Neural cell (in vitro differentiated cells): ENCODE measurements around the gene WASHC3. TPM values are rescaled to one million over a fixed set of nuclear protein-coding genes. Genes with fewer than 3 reads are reported as not detected.

Experiments used
- H2AFZ ChIP-seq: fragments of 200-600, 300-800 bp; sonication (generic), shearing (Covaris generic); 2 replicates; pipeline ENCODE4 v1.6.0; 2014; ENCODE audit warnings: low read depth, mild to moderate bottlenecking, antibody characterized with exemption, low read length, moderate library complexity
- H3F3A ChIP-seq: fragments of 200-600 bp; shearing (Covaris generic); 2 replicates; pipeline ENCODE4 v1.6.1; 2016; ENCODE audit warnings: mild to moderate bottlenecking, moderate library complexity, mixed read lengths, antibody characterized with exemption, low read length; ENCODE audit not compliant: insufficient read depth, poor library complexity, severe bottlenecking
- H3K27ac ChIP-seq: fragments of 200-600, 300-800 bp; sonication (generic), shearing (Covaris generic); 2 replicates; pipeline ENCODE4 v1.5.1; 2014; ENCODE audit warnings: mild to moderate bottlenecking, low read length, moderate library complexity
- H3K27me3 ChIP-seq: fragments of 300-800, 200-600 bp; sonication (generic), shearing (Covaris generic); 2 replicates; pipeline ENCODE4 v1.6.0; 2014; ENCODE audit warnings: mild to moderate bottlenecking, low read depth, low read length, moderate library complexity; ENCODE audit not compliant: insufficient read depth
- H3K36me3 ChIP-seq: fragments of 300-800, 200-600 bp; sonication (generic), shearing (Covaris generic); 2 replicates; pipeline ENCODE4 v1.5.1; 2014; ENCODE audit warnings: mild to moderate bottlenecking, antibody characterized with exemption, low read length, moderate library complexity; ENCODE audit not compliant: insufficient read depth
- H3K4me2 ChIP-seq: fragments of 300-800, 200-600 bp; sonication (generic), shearing (Covaris generic); 2 replicates; pipeline ENCODE4 v1.6.0; 2014; ENCODE audit warnings: mild to moderate bottlenecking, low read length
- H3K4me3 ChIP-seq: fragments of 300-800, 200-600 bp; sonication (generic), shearing (Covaris generic); 2 replicates; pipeline ENCODE4 v1.5.1; 2014; ENCODE audit warnings: mild to moderate bottlenecking, low read length, moderate library complexity
- H3K79me2 ChIP-seq: fragments of 200-600 bp; shearing (Covaris generic); replicated peaks from 2 replicates; pipeline ENCODE4 v1.6.0; 2014; ENCODE audit warnings: mild to moderate bottlenecking, low read length, moderate library complexity; ENCODE audit not compliant: insufficient read depth
- H3K9ac ChIP-seq: fragments of 300-800, 200-600 bp; sonication (generic), shearing (Covaris generic); 2 replicates; pipeline ENCODE4 v1.6.1; 2016; ENCODE audit warnings: mild to moderate bottlenecking, low read length, mixed read lengths
- H3K9me2 ChIP-seq: fragments of 200-600 bp; shearing (Covaris generic); 2 replicates; pipeline ENCODE4 v1.6.1; 2016; ENCODE audit warnings: mild to moderate bottlenecking, low read length, mixed read lengths; ENCODE audit not compliant: insufficient read depth
- H3K9me3 ChIP-seq: fragments of 200-600, 300-800 bp; sonication (generic), shearing (Covaris generic); 2 replicates; pipeline ENCODE4 v1.6.1; 2016; ENCODE audit warnings: mild to moderate bottlenecking, mixed run types, low read length, moderate library complexity, mixed read lengths
- H4K20me1 ChIP-seq: fragments of 200-600 bp; shearing (Covaris generic); 2 replicates; pipeline ENCODE4 v1.6.1; 2016; ENCODE audit warnings: mild to moderate bottlenecking, mixed run types; ENCODE audit not compliant: insufficient read depth
- EP300 ChIP-seq: fragments of 450-650 bp; conservative IDR thresholded peaks from 2 replicates; pipeline ENCODE4 v1.6.1; 2014; ENCODE audit warnings: antibody characterized with exemption, mild to moderate bottlenecking, moderate library complexity; ENCODE audit not compliant: poor library complexity, severe bottlenecking
- EZH2 ChIP-seq: fragments of 200-600, 300-800 bp; shearing (Covaris generic), sonication (generic); IDR thresholded peaks from 2 replicates; pipeline ENCODE4 v1.6.1; 2014; ENCODE audit warnings: antibody characterized with exemption, low read length, borderline replicate concordance, mild to moderate bottlenecking; ENCODE audit not compliant: insufficient read depth, poor library complexity, severe bottlenecking
- MXI1 ChIP-seq: fragments of 450-650 bp; conservative IDR thresholded peaks from 2 replicates; pipeline ENCODE4 v1.6.1; 2014; ENCODE audit warnings: antibody characterized with exemption, mild to moderate bottlenecking; ENCODE audit not compliant: poor library complexity, severe bottlenecking
- POLR2AphosphoS5 ChIP-seq: IDR thresholded peaks from 2 replicates; pipeline ENCODE4 v1.6.1; 2012
- RAD21 ChIP-seq: fragments of 450-650 bp; conservative IDR thresholded peaks from 2 replicates; pipeline ENCODE4 v1.6.1; 2014; ENCODE audit warnings: antibody characterized with exemption, mild to moderate bottlenecking, moderate library complexity
- SMC3 ChIP-seq: fragments of 450-650 bp; conservative IDR thresholded peaks from 2 replicates; pipeline ENCODE4 v1.6.1; 2014; ENCODE audit warnings: antibody characterized with exemption, mild to moderate bottlenecking, moderate library complexity; ENCODE audit not compliant: poor library complexity
- TAF1 ChIP-seq: IDR thresholded peaks from 2 replicates; pipeline ENCODE4 v1.6.1; 2012; ENCODE audit warnings: low read depth
- polyA minus RNA-seq: library from RNA; depleted of rRNA, polyadenylated mRNA; stranded (reverse); fragments of >200 nt; gene quantifications from 2 replicates; pipeline ENCODE4 v1.2.3, GENCODE V29; 2014
- polyA plus RNA-seq: library from polyadenylated mRNA; depleted of rRNA; stranded (reverse); fragments of >200 nt; gene quantifications from 2 replicates; pipeline ENCODE4 v1.2.3, GENCODE V29; 2014
- TF ChIP-seq, protein P1 (sequence below): IDR thresholded peaks from 2 replicates; pipeline ENCODE4 v1.6.1; 2012; ENCODE audit warnings: borderline replicate concordance
- TF ChIP-seq, protein P2 (sequence below): fragments of 450-650 bp; IDR thresholded peaks from 2 replicates; pipeline ENCODE4 v1.5.1; 2014; ENCODE audit warnings: antibody characterized with exemption, mild to moderate bottlenecking, moderate library complexity; ENCODE audit not compliant: poor library complexity, severe bottlenecking

The WASHC3 gene, protein sequence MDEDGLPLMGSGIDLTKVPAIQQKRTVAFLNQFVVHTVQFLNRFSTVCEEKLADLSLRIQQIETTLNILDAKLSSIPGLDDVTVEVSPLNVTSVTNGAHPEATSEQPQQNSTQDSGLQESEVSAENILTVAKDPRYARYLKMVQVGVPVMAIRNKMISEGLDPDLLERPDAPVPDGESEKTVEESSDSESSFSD
- polyA plus RNA-seq: 65.9 and 72.6 TPM in 2 replicates
- polyA minus RNA-seq: 39.2 and 48.0 TPM in 2 replicates

DNA sequence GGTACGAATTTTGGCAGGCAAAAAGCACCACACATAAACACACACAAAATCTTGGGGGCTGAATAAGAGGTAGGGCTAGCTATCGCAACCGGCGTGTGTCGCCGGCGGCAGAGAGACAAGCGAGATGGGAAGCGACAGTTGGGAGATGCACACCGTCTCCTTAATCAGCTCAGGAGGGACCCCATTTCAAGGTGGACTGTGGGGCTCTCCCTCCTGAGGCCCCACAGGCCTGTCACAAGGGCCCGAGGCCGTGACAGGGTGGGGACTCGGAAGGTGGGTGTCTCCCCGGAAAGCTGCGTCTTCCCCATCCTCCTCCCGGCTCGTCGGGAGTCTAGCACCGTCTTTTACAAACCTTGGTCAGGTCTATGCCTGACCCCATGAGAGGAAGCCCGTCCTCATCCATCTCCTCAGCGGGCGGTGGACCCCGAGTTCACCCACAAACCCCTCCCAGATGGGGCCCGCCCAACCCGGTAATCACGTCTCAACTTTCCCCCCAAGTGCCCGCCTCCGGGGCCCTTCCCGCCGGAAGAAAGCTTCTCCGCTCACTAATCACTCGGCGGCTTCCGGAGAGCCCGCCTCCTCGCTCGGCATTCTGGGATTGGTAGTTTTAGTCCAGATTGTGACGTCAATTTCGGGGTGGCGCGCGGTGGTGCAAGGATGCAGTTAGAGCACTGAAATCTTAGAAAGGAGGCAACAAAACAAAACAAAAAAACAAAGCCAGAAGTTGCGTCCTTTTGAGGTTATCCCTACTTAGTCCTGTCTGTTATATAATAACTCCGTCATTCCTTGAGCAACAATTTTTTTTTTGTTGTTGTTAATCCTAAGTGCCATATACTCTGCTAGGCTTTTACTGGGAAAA lies at the start of gene WASHC3:
WASHC3 (minus strand) TSS at position 432 of the 859 bp plus-strand sequence; CDS start at position 403, 29 bp downstream.
- no peaks in the 10 kb centered on the region for H3F3A ChIP-seq

DNA sequence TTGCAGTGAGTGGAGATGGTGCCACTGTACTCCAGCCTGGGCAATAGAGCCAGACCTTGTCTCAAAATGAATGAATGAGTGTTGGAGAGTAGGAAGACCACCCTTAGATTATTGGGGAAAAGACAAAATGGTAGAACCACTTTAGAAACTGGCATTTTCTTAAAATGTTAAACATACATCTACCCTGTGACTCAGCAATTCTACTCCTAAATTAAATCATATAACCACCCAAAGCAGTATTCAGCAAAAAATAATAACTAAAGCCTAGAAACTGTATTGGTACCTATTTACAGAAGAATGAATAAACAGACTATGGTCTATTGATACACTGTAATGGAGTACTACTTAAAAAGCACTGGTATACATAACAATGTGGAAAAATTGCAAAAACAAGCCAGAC lies 49.0 kb upstream of the WASHC3 start:
- Histone ChIP-seq H3K36me3 (no peaks in the 10 kb centered on the region), H3K79me2 (no peaks in the 10 kb centered on the region)
- no peak for TF ChIP-seq EP300
- TF ChIP-seq SMC3: no peak
- TF ChIP-seq RAD21: no peak
- TF ChIP-seq, protein P1, sequence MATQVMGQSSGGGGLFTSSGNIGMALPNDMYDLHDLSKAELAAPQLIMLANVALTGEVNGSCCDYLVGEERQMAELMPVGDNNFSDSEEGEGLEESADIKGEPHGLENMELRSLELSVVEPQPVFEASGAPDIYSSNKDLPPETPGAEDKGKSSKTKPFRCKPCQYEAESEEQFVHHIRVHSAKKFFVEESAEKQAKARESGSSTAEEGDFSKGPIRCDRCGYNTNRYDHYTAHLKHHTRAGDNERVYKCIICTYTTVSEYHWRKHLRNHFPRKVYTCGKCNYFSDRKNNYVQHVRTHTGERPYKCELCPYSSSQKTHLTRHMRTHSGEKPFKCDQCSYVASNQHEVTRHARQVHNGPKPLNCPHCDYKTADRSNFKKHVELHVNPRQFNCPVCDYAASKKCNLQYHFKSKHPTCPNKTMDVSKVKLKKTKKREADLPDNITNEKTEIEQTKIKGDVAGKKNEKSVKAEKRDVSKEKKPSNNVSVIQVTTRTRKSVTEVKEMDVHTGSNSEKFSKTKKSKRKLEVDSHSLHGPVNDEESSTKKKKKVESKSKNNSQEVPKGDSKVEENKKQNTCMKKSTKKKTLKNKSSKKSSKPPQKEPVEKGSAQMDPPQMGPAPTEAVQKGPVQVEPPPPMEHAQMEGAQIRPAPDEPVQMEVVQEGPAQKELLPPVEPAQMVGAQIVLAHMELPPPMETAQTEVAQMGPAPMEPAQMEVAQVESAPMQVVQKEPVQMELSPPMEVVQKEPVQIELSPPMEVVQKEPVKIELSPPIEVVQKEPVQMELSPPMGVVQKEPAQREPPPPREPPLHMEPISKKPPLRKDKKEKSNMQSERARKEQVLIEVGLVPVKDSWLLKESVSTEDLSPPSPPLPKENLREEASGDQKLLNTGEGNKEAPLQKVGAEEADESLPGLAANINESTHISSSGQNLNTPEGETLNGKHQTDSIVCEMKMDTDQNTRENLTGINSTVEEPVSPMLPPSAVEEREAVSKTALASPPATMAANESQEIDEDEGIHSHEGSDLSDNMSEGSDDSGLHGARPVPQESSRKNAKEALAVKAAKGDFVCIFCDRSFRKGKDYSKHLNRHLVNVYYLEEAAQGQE: no peak
- TF ChIP-seq POLR2AphosphoS5: no peak
- TF ChIP-seq MXI1: no peak
- no peak for TF ChIP-seq EZH2
- no peak for TF ChIP-seq TAF1

More for the DNA sequence above, at the start of gene WASHC3:
- H3K9ac ChIP-seq: peak within 1 kb of the TSS; percentile 87
- H2AFZ ChIP-seq: peak within 1 kb of the TSS; percentile 97
- peak within 1 kb of the TSS; percentile 91 for H3K4me3 ChIP-seq
- H3K4me2 ChIP-seq: peak within 1 kb of the TSS; percentile 93
- no peaks in the 10 kb centered on the region for H3K36me3 ChIP-seq
- H3K9me3 ChIP-seq: no peaks in the 10 kb centered on the region
- no peaks in the 10 kb centered on the region for H3K79me2 ChIP-seq
- H3K9me2 ChIP-seq: no peaks in the 10 kb centered on the region
- H4K20me1 ChIP-seq: no peaks in the 10 kb centered on the region
- peak; percentile 79 for TF ChIP-seq POLR2AphosphoS5
- TF ChIP-seq SMC3: peak; percentile 17
- peak; percentile 26 for TF ChIP-seq EP300
- TF ChIP-seq EZH2: no peak
- no peak for TF ChIP-seq TAF1
- TF ChIP-seq, protein P1: no peak
- TF ChIP-seq RAD21: no peak
- TF ChIP-seq MXI1: peak; percentile 53
- TF ChIP-seq, protein P2, sequence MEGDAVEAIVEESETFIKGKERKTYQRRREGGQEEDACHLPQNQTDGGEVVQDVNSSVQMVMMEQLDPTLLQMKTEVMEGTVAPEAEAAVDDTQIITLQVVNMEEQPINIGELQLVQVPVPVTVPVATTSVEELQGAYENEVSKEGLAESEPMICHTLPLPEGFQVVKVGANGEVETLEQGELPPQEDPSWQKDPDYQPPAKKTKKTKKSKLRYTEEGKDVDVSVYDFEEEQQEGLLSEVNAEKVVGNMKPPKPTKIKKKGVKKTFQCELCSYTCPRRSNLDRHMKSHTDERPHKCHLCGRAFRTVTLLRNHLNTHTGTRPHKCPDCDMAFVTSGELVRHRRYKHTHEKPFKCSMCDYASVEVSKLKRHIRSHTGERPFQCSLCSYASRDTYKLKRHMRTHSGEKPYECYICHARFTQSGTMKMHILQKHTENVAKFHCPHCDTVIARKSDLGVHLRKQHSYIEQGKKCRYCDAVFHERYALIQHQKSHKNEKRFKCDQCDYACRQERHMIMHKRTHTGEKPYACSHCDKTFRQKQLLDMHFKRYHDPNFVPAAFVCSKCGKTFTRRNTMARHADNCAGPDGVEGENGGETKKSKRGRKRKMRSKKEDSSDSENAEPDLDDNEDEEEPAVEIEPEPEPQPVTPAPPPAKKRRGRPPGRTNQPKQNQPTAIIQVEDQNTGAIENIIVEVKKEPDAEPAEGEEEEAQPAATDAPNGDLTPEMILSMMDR: peak; percentile 33
- H3K27ac ChIP-seq: peak within 1 kb of the TSS; percentile 54
- H3K27me3 ChIP-seq: no peaks in the 10 kb centered on the region

More for the DNA sequence above, 49.0 kb upstream of the WASHC3 start:
- H4K20me1 ChIP-seq: no peaks in the 10 kb centered on the region
- H3K4me2 ChIP-seq: no peak overlapping the region
- no peaks in the 10 kb centered on the region for H3F3A ChIP-seq
- no peaks in the 10 kb centered on the region for H3K9me3 ChIP-seq
- H2AFZ ChIP-seq: no peak overlapping the region
- H3K9me2 ChIP-seq: no peaks in the 10 kb centered on the region
- no peaks in the 10 kb centered on the region for H3K27me3 ChIP-seq
- H3K4me3 ChIP-seq: no peak overlapping the region
- no peak overlapping the region for H3K27ac ChIP-seq
- no peak overlapping the region for H3K9ac ChIP-seq
